Measurements from ENCODE around the gene MYCBPAP. TPM values are rescaled to one million over a fixed set of nuclear protein-coding genes. Genes with fewer than 3 reads are reported as not detected.

MYCBPAP gene
- total and polyA plus RNA-seq, 2 donors (not counting 3 experiments of a cell fraction or from before 2014, with no cell fraction given) = 0.40 to 0.66 TPM

GRCh38 chr17:50499270-50499669 lies 9.0 kb upstream of the MYCBPAP start:
- H3K4me3 ChIP-seq (replicated peaks in 1 of 3; ENCODE audit: insufficient read depth in 1 of 3, low read depth in 1 of 3, low read length in 3 of 3) = no peak overlapping the region
- DNase-seq (ENCODE audit: low read depth, low spot score) = no peak
- H2AFZ ChIP-seq (ENCODE audit: low read depth, low read length) = no peak overlapping the region
- intact Hi-C loops (cut with micrococcal nuclease) = no loop called here
- no peaks in the 10 kb centered on the region for H3K4me1 ChIP-seq (ENCODE audit: control insufficient read depth, extremely low read depth, insufficient read depth, low read length)
- dilution Hi-C loops (cut with MboI; ENCODE audit: extremely low pct_ligation_motif_present, low sequenced_read_pairs) = no loop called here
- FAIRE-seq = no peak
- ChIA-PET POLR2A (no interaction called here), CTCF (no interaction called here)
- no peak overlapping the region for H3K9ac ChIP-seq (replicated peaks; ENCODE audit: extremely low read depth, insufficient read depth, low read length)
- no TSS peak for BruUV-seq (replicated peaks)
- H3K79me2 ChIP-seq (ENCODE audit: control insufficient read depth, insufficient read depth, low read length) = no peaks in the 10 kb centered on the region
- no peak overlapping the region for H3K27ac ChIP-seq (ENCODE audit: insufficient read depth, low read depth, low read length)
- no peaks in the 10 kb centered on the region for H4K20me1 ChIP-seq (replicated peaks; ENCODE audit: control insufficient read depth, extremely low read depth, insufficient read depth, low read length)
- no peak for TF ChIP-seq JUN (IDR thresholded peaks at IDR 0.05; ENCODE audit: borderline replicate concordance, insufficient read depth, insufficient read length, low read depth)
- TF ChIP-seq POLR2A (IDR thresholded peaks at IDR 0.05; ENCODE audit: low read depth, low read length) = no peak
- no peak for TF ChIP-seq EZH2 (IDR thresholded peaks at IDR 0.05; ENCODE audit: borderline replicate concordance, low read depth, low read length, severe bottlenecking)
- no peak for TF ChIP-seq GATA2 (IDR thresholded peaks at IDR 0.05; ENCODE audit: insufficient read depth, insufficient read length, low read depth, low read length)
- no peak for TF ChIP-seq CTCF (IDR thresholded peaks at IDR 0.05; ENCODE audit: extremely low read depth in 1 of 2, insufficient read depth in 1 of 2, low read depth in 1 of 2, low read length in 2 of 2)
- H3K27me3 ChIP-seq (ENCODE audit: control insufficient read depth in 2 of 2, insufficient read depth in 2 of 2, low read length in 2 of 2) = peaks cover 0 to 2% of the 10 kb centered on the region in 2 experiments
- H3K9me3 ChIP-seq (replicated peaks; ENCODE audit: control insufficient read depth, insufficient read depth, low read length) = no peaks in the 10 kb centered on the region
- no peak overlapping the region for H3K4me2 ChIP-seq (ENCODE audit: insufficient read depth, low read length)
- H3K9me1 ChIP-seq (replicated peaks; ENCODE audit: control insufficient read depth, extremely low read depth, insufficient read depth, low read length) = no peaks in the 10 kb centered on the region
- H3K36me3 ChIP-seq (ENCODE audit: control insufficient read depth in 2 of 2, extremely low read depth in 1 of 2, insufficient read depth in 2 of 2, low read length in 2 of 2) = no peaks in the 10 kb centered on the region

GRCh38 chr17:50499721-50500120 lies 8.5 kb upstream of the MYCBPAP start:
- Histone ChIP-seq H4K20me1 (replicated peaks; ENCODE audit: control insufficient read depth, extremely low read depth, insufficient read depth, low read length) (no peaks in the 10 kb centered on the region), H3K4me1 (ENCODE audit: control insufficient read depth, extremely low read depth, insufficient read depth, low read length) (no peaks in the 10 kb centered on the region), H3K79me2 (ENCODE audit: control insufficient read depth, insufficient read depth, low read length) (no peaks in the 10 kb centered on the region), H3K4me2 (ENCODE audit: insufficient read depth, low read length) (no peak overlapping the region), H3K27me3 (ENCODE audit: control insufficient read depth in 2 of 2, insufficient read depth in 2 of 2, low read length in 2 of 2) (peaks cover 0 to 4% of the 10 kb centered on the region in 2 experiments), H3K9me1 (replicated peaks; ENCODE audit: control insufficient read depth, extremely low read depth, insufficient read depth, low read length) (no peaks in the 10 kb centered on the region), H3K36me3 (ENCODE audit: control insufficient read depth in 2 of 2, extremely low read depth in 1 of 2, insufficient read depth in 2 of 2, low read length in 2 of 2) (no peaks in the 10 kb centered on the region), H3K9me3 (replicated peaks; ENCODE audit: control insufficient read depth, insufficient read depth, low read length) (no peaks in the 10 kb centered on the region), H3K9ac (replicated peaks; ENCODE audit: extremely low read depth, insufficient read depth, low read length) (no peak overlapping the region), H3K27ac (ENCODE audit: insufficient read depth, low read depth, low read length) (no peak overlapping the region), H2AFZ (ENCODE audit: low read depth, low read length) (no peak overlapping the region), H3K4me3 (replicated peaks in 1 of 3; ENCODE audit: insufficient read depth in 1 of 3, low read depth in 1 of 3, low read length in 3 of 3) (no peak overlapping the region)
- BruUV-seq (replicated peaks) = no TSS peak
- TF ChIP-seq MYC (IDR thresholded peaks at IDR 0.05; ENCODE audit: low read depth, low read length) (no peak), FOS (IDR thresholded peaks at IDR 0.05; ENCODE audit: borderline replicate concordance, insufficient read depth, low read length) (no peak), JUN (IDR thresholded peaks at IDR 0.05; ENCODE audit: borderline replicate concordance, insufficient read depth, insufficient read length, low read depth) (no peak), POLR2AphosphoS5 (IDR thresholded peaks at IDR 0.05; ENCODE audit: insufficient read depth, low read depth, low read length) (no peak), POLR2A (IDR thresholded peaks at IDR 0.05; ENCODE audit: low read depth, low read length) (no peak), GATA2 (IDR thresholded peaks at IDR 0.05; ENCODE audit: insufficient read depth, insufficient read length, low read depth, low read length) (no peak), MAX (IDR thresholded peaks at IDR 0.05; ENCODE audit: insufficient read depth, insufficient read length) (no peak), EZH2 (IDR thresholded peaks at IDR 0.05; ENCODE audit: borderline replicate concordance, low read depth, low read length, severe bottlenecking) (no peak), CTCF (IDR thresholded peaks at IDR 0.05; ENCODE audit: extremely low read depth in 1 of 2, insufficient read depth in 1 of 2, low read depth in 1 of 2, low read length in 2 of 2) (no peak)
- intact Hi-C loops (cut with micrococcal nuclease) = no loop called here
- no peak for DNase-seq (ENCODE audit: low read depth, low spot score)
- POLR2A ChIA-PET = no interaction called here
- dilution Hi-C loops (cut with MboI; ENCODE audit: extremely low pct_ligation_motif_present, low sequenced_read_pairs) = no loop called here
- CTCF ChIA-PET = interaction anchor here (2.3 kb wide), 1 partner anchor 138 kb away, joined by 10 read pairs; no protein-coding TSS in a partner anchor
- FAIRE-seq = no peak

Data from endothelial cell of umbilical vein (primary cell).